ENCODE results near the gene MACROD2.

The MACROD2 gene

DNA sequence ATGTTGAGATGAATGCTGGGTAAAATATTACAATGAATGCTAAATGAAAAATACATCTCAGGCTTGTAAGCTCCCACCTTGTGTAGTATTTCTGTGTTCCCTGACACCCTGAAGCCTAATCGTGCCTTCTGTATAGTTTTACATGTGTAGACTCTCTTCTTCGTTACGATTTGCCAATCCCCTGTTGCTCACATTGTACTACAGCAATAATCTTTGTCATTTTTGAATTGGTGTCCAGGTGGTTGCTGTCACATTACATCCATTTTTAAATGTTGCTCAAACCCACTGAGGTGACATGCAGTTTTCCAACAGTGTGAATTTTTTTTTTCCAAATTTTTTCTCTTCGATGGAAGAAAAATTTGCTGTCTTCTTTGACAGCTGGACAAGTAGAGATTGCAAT lies 642.1 kb downstream of the MACROD2 start:
- TF ChIP-seq, protein P1, sequence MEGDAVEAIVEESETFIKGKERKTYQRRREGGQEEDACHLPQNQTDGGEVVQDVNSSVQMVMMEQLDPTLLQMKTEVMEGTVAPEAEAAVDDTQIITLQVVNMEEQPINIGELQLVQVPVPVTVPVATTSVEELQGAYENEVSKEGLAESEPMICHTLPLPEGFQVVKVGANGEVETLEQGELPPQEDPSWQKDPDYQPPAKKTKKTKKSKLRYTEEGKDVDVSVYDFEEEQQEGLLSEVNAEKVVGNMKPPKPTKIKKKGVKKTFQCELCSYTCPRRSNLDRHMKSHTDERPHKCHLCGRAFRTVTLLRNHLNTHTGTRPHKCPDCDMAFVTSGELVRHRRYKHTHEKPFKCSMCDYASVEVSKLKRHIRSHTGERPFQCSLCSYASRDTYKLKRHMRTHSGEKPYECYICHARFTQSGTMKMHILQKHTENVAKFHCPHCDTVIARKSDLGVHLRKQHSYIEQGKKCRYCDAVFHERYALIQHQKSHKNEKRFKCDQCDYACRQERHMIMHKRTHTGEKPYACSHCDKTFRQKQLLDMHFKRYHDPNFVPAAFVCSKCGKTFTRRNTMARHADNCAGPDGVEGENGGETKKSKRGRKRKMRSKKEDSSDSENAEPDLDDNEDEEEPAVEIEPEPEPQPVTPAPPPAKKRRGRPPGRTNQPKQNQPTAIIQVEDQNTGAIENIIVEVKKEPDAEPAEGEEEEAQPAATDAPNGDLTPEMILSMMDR (IDR thresholded peaks at IDR 0.05; ENCODE audit: control insufficient read depth, insufficient read depth, low read depth, low read length, missing control alignments): no peak
- H3K4me3 ChIP-seq (ENCODE audit: control insufficient read depth, low read depth, low read length): no peak overlapping the region
- DNase-seq (ENCODE audit: low read depth): no peak

DNA sequence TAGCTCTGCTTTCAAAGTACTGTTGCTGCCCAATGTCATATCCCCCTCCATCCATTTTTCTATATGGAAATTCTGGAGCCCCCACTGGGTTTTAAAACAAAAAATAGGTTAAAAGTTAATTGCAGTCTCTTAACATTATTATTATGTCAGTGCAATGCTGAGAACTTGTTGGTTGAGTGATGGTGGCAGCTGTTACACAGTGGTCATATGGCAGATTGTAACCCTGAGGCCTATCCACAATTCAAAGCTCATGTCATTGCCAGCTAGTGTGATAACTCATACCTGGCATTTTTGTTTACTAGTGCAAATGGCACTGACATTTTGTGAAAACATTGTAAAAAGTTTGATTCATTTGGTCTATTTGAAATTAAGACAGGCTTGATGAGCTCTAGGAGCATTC lies 647.8 kb downstream of the MACROD2 start:
- no peak for DNase-seq (ENCODE audit: low read depth)
- TF ChIP-seq, protein P1 (IDR thresholded peaks at IDR 0.05; ENCODE audit: control insufficient read depth, insufficient read depth, low read depth, low read length, missing control alignments): no peak
- no peak overlapping the region for H3K4me3 ChIP-seq (ENCODE audit: control insufficient read depth, low read depth, low read length)

- no peak overlapping the region for H3K4me3 ChIP-seq (ENCODE audit: control insufficient read depth, low read depth, low read length)
- DNase-seq (ENCODE audit: low read depth): no peak
- TF ChIP-seq, protein P1 (IDR thresholded peaks at IDR 0.05; ENCODE audit: control insufficient read depth, insufficient read depth, low read depth, low read length, missing control alignments): no peak
These were observed 648.2 kb downstream of the MACROD2 start for GRCh38 chr20:14643556-14643955.

GRCh38 chr20:14644306-14645097 lies 649.2 kb downstream of the MACROD2 start:
- no peak overlapping the region for H3K4me3 ChIP-seq (ENCODE audit: control insufficient read depth, low read depth, low read length)
- no peak for DNase-seq (ENCODE audit: low read depth)
- TF ChIP-seq, protein P1 (IDR thresholded peaks at IDR 0.05; ENCODE audit: control insufficient read depth, insufficient read depth, low read depth, low read length, missing control alignments): no peak

- no peak for DNase-seq (ENCODE audit: low read depth)
- no peak overlapping the region for H3K4me3 ChIP-seq (ENCODE audit: control insufficient read depth, low read depth, low read length)
- TF ChIP-seq, protein P1 (IDR thresholded peaks at IDR 0.05; ENCODE audit: control insufficient read depth, insufficient read depth, low read depth, low read length, missing control alignments): no peak
These were observed 651.7 kb downstream of the MACROD2 start for GRCh38 chr20:14647016-14647415.

DNA sequence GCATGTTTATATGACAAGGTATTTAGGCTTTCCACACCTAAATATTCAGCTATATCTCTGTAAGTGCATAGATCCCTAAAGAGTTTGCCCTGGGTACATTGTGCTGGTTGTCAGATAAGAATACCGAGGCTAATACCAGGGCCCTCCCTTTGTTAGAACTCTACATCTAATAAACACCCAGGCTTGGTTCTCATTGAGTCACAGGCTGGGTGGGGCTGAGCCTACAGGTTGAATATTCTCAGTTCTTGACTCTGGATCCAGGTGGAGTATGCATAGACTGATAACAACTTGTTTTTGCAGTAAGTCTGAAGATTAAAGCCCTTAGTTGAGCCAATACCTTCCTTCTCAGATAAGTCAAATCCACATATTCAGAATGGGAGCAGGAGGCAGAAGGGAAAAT lies 654.3 kb downstream of the MACROD2 start:
- TF ChIP-seq, protein P1 (IDR thresholded peaks at IDR 0.05; ENCODE audit: control insufficient read depth, insufficient read depth, low read depth, low read length, missing control alignments): no peak
- DNase-seq (ENCODE audit: low read depth): no peak
- H3K4me3 ChIP-seq (ENCODE audit: control insufficient read depth, low read depth, low read length): no peak overlapping the region
